Measurements from ENCODE around the gene MREG. TPM values are rescaled to one million over a fixed set of nuclear protein-coding genes. Genes with fewer than 3 reads are reported as not detected.

MREG gene
- total and polyA plus RNA-seq, 10 of the 15 experiments (the other 5 are each of a cell fraction or from before 2014, with no cell fraction given) = 6.9 to 45.0 (median 28.5) TPM

DNA sequence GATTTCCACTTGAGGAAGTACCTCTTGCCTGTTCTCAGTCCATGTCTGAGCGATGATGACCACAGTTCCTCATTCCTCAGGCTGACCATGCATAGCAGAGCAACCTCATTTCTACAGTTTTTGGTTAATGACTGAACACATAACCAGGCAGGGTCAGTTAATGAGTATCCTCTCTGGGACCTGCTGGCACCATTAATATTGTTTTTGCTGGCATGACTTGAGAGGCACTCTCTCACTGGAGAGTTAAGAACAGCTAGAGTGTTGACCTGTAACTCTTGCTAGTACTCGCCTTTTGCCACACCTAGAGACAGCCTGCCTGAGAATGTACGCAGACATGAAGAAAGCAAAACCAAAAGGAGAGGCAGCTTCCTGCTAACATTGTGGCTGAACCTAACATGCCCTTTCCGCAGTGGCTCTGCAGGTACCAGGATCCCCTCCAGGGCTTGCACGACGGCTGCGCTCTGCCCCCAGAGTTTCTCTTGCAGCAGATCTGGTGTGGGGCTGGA, 44.4 kb upstream of the MREG start (continued):
- TF ChIP-seq ZNF687 (IDR thresholded peaks at IDR 0.05) (peak; percentile 74), ZBED1 (IDR thresholded peaks at IDR 0.05; ENCODE audit: borderline replicate concordance) (peak; percentile 50; the same call in 1 of the 2 replicates), HDAC2 (IDR thresholded peaks at IDR 0.05) (0 out of 2 replicates have a peak, but pooled peaks have one; percentile 5), MTA2 (IDR thresholded peaks at IDR 0.05; ENCODE audit: low read depth) (peak; percentile 93), CBX3 (IDR thresholded peaks at IDR 0.05; ENCODE audit: borderline replicate concordance, low read depth) (no peak), NFIC (IDR thresholded peaks at IDR 0.05; ENCODE audit: low read depth, low read length) (peak; percentile 58), YY1 (IDR thresholded peaks at IDR 0.05; ENCODE audit: low read depth, low read length) (peak; percentile 38), MYB (IDR thresholded peaks at IDR 0.05; ENCODE audit: borderline replicate concordance, low read depth, low read length) (no peak), TCF3 (IDR thresholded peaks at IDR 0.05; ENCODE audit: borderline replicate concordance, insufficient read depth, low read depth, low read length) (no peak), NFYA (IDR thresholded peaks at IDR 0.05; ENCODE audit: borderline replicate concordance, low read depth, low read length) (no peak), NFYB (IDR thresholded peaks at IDR 0.05; ENCODE audit: insufficient read depth, low read depth, low read length) (no peak), PBX3 (IDR thresholded peaks at IDR 0.05; ENCODE audit: insufficient replicate concordance, low read depth, low read length) (no peak), ZBTB40 (IDR thresholded peaks at IDR 0.05; ENCODE audit: borderline replicate concordance) (no peak), SREBF1 (IDR thresholded peaks at IDR 0.05; ENCODE audit: low read length) (no peak), HDGF (IDR thresholded peaks at IDR 0.05) (0 out of 2 replicates have a peak, but pooled peaks have one; percentile 63)
- TF ChIP-seq, protein P1, sequence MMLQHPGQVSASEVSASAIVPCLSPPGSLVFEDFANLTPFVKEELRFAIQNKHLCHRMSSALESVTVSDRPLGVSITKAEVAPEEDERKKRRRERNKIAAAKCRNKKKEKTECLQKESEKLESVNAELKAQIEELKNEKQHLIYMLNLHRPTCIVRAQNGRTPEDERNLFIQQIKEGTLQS (IDR thresholded peaks at IDR 0.05; ENCODE audit: borderline replicate concordance, extremely low read depth, low read depth, low read length) = no peak
- TF ChIP-seq, protein P2, sequence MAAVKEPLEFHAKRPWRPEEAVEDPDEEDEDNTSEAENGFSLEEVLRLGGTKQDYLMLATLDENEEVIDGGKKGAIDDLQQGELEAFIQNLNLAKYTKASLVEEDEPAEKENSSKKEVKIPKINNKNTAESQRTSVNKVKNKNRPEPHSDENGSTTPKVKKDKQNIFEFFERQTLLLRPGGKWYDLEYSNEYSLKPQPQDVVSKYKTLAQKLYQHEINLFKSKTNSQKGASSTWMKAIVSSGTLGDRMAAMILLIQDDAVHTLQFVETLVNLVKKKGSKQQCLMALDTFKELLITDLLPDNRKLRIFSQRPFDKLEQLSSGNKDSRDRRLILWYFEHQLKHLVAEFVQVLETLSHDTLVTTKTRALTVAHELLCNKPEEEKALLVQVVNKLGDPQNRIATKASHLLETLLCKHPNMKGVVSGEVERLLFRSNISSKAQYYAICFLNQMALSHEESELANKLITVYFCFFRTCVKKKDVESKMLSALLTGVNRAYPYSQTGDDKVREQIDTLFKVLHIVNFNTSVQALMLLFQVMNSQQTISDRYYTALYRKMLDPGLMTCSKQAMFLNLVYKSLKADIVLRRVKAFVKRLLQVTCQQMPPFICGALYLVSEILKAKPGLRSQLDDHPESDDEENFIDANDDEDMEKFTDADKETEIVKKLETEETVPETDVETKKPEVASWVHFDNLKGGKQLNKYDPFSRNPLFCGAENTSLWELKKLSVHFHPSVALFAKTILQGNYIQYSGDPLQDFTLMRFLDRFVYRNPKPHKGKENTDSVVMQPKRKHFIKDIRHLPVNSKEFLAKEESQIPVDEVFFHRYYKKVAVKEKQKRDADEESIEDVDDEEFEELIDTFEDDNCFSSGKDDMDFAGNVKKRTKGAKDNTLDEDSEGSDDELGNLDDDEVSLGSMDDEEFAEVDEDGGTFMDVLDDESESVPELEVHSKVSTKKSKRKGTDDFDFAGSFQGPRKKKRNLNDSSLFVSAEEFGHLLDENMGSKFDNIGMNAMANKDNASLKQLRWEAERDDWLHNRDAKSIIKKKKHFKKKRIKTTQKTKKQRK (IDR thresholded peaks at IDR 0.05; ENCODE audit: low read depth, low read length) = no peak
